Stimulated activated CD4-positive, alpha-beta T cell treated with anti-CD3 and anti-CD28 coated beads, Interleukin-1b, Interleukin-23, amount 100 ng/mL, for 48 hours (primary cell): ENCODE data around the gene PIM1.
"Not testable (repeated sequence)": the region's sequence is repeated elsewhere in the genome, so short reads cannot be mapped to it uniquely, and the experiment has no call there.

ENCODE experiments used
- DNase-seq: peaks from one replicate; pipeline ENCODE4 v3.0.0-alpha.2; 2020

PIM1 gene

GRCh38 chr6:37194886-37195285, 24.9 kb downstream of the PIM1 start:
- not testable (repeated sequence) for DNase-seq

GRCh38 chr6:37196451-37196850, 26.5 kb downstream of the PIM1 start:
- DNase-seq: not testable (repeated sequence)

GRCh38 chr6:37200085-37200484, 30.1 kb downstream of the PIM1 start:
- DNase-seq: no peak

- no peak for DNase-seq
Observed at GRCh38 chr6:37201726-37202125, 31.8 kb downstream of the PIM1 start.

- DNase-seq: no peak
Observed at GRCh38 chr6:37202788-37203491, 33.0 kb downstream of the PIM1 start.

- no peak for DNase-seq
Observed at GRCh38 chr6:37204014-37204751, 34.2 kb downstream of the PIM1 start.

- no peak for DNase-seq
Observed at GRCh38 chr6:37205175-37205996, 35.4 kb downstream of the PIM1 start.

- no peak for DNase-seq
Observed at GRCh38 chr6:37205997-37206340, 36.0 kb downstream of the PIM1 start.

- DNase-seq: no peak
Observed at GRCh38 chr6:37206622-37207021, 36.7 kb downstream of the PIM1 start.

GRCh38 chr6:37207903-37208456, 38.0 kb downstream of the PIM1 start:
- DNase-seq: peak; percentile 92

- no peak for DNase-seq
Observed at GRCh38 chr6:37208793-37209192, 38.8 kb downstream of the PIM1 start.

- DNase-seq: peak; percentile 55
Observed at GRCh38 chr6:37209461-37210205, 39.7 kb downstream of the PIM1 start.

- DNase-seq: peak; percentile 74
Observed at GRCh38 chr6:37210313-37210968, 40.5 kb downstream of the PIM1 start.

GRCh38 chr6:37212268-37212667, 42.3 kb downstream of the PIM1 start:
- no peak for DNase-seq

GRCh38 chr6:37218061-37218460, 48.1 kb downstream of the PIM1 start:
- DNase-seq: no peak

- no peak for DNase-seq
Observed at GRCh38 chr6:37218511-37218910, 48.6 kb downstream of the PIM1 start.

GRCh38 chr6:37221585-37222124, 51.7 kb downstream of the PIM1 start:
- no peak for DNase-seq

GRCh38 chr6:37222125-37222967, 52.4 kb downstream of the PIM1 start:
- peak; percentile 83 for DNase-seq

- no peak for DNase-seq
Observed at GRCh38 chr6:37222992-37223391, 53.0 kb downstream of the PIM1 start.
